AG08395 (cell line): ENCODE results near the gene CERK.
"Not testable (repeated sequence)": the region's sequence is repeated elsewhere in the genome, so short reads cannot be mapped to it uniquely, and the experiment has no call there.

Experiments used
- DNase-seq: peaks from one replicate; pipeline ENCODE4 v3.0.0; 2012; ENCODE audit warnings: mixed read lengths, low spot score

The CERK gene

DNA sequence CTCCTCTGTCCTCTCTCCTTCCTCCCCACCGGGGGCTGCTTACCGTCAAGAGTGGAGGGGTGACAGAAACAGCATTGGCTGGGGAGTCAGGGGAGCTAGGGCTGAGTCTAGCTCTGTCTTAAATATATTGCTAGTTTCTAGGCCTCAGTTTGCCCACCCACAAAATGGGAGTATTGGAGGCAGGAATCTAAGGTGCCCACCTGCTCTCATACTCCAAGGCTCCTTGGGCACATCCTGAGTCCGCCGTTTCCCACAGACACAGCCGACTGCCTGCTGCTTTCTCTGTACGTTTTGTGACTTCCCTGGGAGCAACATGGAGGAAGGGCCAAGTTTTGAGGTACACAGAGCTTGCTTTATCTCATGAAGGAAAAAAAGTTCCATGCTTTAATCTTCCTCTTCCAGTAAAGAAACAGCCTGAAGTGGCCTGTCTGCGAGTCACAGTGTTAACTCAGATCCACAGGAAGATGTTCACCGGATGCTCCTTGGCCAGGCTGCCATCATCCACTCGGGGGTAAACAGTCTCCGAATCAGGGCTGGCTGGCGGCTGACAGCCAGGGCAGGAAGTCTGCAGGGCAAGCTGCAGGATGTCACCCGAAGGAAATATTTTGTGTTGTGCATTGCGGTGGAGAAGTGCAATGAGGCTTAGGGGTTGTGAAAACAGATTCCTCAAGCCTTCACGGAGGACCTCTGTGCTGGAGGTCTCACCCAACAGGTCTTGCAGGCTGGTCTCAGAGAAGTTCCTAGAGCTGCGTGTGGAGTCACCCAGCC, 11.0 kb upstream of the CERK start:
- DNase-seq = peak; percentile 54

DNA sequence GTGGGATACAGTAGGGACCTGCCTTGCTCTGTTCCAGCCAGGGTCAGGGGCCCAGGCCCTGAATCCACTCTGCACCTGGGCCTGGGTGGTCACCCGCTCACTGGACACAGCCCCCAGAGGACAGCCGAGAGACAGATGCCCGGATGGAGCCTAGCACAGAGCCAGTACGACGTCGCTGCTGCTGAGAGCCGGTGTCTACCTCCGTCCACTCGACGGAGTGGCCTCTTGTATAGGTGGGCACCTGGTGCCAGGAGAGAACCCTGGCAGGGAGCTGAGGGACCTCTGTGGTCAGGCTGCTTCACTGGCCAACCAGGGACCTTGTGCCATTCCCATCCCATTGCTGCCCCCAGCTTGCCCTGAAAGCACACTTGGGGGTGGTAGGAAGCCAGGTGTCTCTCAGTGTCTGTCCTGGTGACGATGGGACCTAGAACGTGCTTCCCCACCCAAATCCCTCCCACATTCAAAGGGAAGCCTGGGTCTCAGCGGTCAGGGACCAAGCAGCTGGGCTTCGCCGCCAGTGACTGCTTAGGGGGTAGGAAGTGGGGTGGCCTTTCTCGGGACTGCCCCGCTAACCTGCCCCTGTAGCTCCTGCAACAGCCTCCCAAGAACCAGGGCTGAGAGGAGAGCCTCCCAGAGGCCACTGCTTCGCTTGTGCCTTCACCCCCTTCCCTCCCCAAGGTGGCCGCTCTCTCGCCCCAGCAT, 10.3 kb upstream of the CERK start:
- no peak for DNase-seq

DNA sequence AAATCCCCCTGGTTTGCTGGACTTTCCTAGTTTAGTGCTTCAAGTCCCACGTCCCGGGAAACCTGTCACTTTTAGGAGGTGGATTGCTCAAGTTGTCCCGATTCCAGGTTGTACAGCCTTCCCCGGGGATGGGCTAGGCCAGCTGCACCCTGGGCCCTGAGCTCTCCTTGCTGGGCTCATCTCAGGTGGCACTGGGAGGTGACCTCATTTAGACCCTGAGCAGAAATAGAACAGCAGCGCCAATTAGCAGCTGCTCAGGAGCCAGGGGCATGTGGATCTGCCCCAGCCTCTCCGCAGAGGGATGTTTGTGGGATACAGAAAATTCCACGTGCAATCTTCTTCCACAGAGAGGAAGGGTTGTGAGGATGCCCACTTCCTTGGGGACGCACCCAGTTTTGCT, 9.6 kb upstream of the CERK start:
- DNase-seq = no peak

DNA sequence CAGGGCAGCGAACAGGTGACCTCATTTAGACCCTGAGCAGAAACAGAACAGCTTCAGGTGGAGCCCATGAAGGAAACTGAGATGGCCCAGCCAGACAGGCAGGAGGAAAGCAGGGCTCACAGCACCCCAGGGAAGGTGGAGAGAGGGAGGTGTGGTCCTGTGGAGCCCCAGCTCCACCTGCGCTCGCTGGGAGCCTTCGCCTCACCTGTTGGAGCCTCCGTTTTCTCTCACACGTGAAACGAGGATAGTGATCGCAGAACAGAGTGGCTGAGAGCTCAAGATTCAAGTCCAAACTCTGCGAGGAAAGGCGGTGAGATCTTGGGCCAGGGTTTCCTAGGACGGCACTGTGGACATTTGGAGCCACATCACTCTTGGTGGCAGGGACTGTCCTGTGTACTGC, 8.6 kb upstream of the CERK start:
- DNase-seq = no peak

DNA sequence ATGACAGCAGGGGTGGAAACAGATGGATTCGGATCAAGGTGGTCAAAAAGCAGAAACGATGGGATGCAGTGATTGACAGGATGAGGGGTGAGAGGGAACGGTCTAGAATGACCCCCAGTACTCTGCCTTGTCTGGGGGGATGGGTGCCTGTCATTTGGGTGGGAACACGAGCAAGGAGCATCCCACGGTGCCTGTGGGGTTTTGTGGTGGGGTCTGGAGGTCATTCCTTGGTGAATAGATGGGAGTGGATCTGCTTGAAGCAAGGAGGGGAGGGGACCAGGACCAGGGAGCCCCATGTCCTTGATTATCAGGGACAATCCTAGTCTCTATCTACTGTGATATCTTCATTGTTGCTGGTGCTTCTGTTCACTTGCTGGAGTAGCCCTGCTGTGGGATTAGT, 8.1 kb upstream of the CERK start:
- DNase-seq = no peak

DNA sequence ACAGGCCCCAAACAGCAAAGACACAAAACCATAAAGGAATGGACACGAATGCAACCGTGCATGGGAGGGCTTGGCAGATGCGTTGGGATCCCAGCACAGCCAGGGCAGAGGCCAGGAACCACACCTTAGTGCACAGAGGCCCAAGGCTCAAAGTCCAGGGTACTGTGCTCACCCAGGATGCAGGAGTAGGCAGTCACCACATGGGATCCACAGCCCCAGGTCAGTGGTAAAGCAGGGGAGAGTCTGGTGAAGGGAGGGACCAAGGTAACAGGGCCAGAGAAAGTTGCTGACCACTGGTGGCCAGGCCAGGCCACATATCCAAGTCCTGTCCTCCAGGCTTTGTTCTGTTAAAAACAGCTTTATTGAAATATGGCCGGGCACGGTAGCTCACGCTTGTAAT, 6.5 kb upstream of the CERK start:
- DNase-seq = no peak

DNA sequence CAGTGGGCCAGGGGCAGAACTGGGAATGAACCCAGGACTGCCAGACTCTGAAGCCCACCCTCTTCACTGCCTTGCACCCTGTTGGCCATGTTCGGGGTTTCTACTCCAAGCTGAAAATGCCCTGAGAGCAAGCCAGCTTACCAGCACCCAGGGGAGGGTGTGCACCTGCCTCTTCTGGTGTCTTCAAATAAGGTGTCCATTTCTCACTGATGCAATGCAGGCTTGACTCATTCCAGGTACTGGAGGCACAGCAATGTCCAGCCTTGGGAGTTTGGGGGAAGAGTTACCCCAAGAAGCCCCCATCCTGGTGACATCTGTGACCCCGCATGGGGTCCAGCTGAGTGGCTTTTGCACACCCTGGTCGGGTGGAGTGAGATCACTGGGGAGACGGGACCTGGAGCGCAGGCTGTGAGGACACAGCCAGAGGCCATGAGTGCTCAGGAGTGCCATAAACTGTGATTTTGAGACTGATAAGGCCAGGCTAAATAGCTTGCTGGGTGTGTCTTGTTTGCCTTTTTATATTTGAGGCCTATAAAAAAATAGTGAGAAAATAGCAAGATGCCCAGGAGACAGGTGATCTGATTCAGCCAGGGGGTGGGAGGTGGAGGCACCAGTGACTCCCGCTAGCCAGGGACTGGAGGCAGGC, 4.6 kb upstream of the CERK start:
- DNase-seq = no peak

DNA sequence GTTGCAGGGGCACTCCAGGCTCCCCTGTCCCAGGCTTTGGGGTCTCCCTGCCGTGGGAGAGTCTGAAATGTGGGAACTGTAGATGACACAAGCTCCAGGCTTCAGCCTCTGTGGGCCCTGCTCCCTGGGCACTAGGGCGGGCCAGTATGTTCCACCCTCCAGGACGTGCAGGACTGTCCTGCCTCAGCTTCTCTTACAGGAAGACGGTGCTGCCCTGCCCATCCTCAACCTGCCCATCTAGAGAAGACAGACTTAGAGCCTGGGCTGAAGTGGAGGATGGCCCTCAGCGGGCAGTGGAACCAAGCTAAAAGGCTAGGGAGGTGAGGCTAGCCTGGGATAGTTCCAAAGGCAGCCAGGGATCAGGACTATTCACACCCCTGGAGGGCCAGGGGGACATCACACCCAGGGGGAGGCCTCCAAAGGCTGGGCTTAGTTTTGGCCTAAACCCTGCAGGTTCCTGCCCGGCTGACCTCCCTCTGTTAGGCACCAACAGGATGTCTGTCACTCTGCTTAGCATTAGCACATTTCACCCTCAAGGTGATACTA, 4.0 kb upstream of the CERK start:
- no peak for DNase-seq

DNA sequence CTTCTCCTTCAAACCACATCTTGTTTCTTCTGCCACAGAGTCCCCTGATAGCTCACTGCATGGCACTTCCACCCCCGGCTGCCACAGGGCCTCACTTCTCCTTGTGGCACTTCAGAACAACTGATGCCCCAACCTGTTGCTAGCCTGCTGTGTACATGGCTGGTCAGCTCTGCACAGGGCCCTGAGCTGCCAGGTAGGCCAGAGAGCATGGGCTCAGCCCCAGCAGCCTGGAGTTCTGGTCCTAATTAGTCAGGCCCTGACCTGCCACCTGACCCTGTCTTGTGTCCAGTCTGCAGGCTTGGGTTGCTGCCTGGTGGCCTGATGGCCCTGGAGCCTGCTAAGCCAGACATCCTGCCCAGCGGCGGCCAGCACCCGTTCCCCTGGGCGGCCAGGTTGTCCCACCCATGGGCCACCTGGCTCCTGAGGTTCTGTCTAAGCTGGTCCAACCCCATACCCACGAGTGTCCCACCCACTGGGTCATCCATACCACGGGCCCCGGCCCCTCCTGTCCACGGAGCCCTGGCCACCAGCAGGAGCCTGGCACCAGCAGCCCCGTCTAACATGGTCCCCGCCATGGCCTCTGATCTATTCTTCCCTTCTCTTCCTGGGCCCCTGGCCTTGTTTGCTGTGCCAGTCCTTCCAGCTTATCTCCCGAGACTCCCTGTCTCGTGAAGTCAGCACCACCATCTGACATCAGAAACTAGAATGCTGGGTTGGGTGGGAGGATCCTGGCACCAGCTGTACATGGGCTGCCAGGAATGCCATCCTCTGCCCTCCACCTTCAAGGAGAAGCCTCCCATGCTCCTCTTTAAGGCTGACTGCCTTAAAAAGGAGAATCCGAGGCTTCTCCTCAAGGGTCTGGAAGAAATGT, 3.1 kb upstream of the CERK start:
- DNase-seq = no peak

DNA sequence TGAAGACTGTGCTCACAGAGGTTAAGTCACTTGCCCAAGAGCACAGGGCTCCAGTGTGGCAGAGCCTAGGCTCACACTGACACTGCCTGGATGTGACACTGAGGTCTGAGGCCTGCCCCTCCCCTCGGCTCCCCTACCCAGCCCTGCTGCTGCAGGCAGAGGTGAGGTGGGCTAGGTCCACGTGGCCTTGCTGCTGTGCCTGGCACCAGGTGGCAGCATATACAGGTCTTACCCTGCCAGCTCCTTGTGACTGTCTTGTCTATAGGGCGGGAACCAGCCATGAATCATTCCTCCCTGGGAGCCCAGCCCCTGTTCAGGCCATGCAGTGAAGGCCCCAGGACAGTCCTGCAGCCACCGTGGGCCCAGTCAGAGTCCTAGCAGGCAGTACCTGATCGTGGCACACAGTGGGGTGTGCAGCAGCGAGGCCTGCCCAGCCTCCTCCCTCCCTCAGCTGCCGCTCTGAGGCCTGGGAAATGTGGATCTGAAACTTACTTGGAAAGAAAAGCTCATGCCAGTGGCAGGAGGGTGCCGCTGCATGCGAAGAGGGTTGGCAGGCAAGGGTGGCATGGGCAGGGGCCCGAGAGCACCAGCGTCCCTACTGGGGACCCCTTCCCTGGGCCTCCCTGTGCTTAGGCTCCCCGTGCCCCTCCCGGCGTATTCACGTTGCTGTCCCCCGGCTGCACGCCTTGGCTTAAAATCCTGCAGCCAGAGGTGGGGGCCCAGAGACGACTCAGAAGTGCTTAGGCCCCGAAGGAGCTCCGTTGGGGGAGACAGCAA, 1.2 kb upstream of the CERK start:
- peak; percentile 83 for DNase-seq

DNA sequence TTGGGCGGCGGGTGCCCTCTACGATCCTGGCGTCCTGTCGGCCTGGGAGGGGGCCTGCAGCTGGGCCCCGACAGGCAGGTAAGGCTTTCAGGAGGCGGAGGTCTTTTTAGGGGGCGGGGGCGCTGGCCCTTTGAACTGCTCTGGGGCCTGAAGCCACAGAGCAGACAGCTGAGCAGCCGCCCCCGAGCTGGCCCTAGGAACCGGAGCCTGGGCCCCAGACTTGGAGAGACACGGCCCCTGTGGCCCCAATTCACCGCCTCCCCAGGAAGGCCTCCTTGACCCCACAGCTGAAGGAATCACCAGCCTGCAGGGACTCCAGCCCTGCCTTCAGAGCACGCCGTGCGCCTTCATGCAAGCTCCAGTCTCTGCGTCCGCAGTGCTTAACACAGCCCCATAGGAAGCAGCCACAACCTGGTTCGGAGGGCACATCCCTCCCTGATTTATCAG, 618 bp upstream of the CERK start:
- DNase-seq = no peak

DNA sequence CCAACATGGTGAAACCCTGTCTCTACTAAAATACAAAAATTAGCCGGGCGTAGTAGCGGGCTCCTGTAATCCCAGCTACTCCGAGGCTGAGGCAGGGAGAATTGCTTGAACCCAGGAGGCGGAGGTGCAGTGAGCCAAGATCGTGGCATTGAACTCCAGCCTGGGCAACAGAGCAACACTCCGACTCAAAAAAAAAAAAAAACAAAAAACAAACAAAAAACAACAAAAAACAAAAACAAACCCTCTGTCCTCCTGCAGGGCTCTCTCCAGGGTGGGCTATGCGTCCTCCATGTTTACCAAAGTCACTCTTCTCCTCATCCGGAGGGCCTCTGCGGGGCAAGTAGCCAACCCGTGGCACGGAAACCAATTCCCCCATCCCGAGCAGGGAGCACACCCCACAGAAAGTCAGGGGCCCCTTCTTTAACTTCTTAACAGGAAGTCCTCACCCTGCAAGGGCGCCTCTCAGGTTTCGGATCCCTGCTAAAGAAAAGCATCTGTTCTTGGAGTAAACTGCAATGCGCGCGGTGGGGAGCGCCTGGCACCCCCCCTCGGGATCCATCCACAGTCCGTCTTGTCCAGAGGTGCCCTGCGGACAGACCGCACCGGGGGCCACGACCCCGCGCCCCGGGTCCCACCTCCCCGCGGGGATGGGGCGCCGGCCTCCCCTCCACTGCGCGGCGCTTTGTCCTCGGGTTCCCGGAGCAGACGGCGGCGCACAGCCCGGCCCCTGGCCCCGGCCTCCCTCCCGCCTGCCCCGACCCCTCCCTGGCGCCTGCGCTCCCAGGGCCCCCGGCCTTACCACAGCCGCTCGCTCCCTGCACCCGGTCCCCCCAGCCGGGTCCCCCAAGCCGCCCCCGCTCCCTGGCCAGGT, 712 bp downstream of the CERK start:
- peak; percentile 35 for DNase-seq

DNA sequence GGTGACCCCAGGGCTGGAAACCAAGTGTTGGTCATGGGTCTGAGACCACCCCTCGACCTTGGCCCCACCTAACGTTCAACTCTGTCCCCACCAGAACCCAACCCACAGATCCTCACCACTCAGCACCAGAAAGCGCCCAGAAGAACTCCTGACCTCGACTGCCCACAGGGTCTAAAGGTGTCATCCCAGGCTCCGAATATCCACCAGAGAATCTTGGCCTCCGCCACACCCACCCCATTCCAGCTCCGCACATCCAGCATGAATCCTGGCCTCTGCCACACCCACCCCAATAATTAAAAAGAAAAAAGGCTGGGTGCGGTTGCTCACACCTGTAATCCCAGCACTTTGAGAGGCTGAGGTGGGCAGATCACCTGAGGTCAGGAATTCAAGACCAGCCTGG, 1.3 kb downstream of the CERK start:
- no peak for DNase-seq

DNA sequence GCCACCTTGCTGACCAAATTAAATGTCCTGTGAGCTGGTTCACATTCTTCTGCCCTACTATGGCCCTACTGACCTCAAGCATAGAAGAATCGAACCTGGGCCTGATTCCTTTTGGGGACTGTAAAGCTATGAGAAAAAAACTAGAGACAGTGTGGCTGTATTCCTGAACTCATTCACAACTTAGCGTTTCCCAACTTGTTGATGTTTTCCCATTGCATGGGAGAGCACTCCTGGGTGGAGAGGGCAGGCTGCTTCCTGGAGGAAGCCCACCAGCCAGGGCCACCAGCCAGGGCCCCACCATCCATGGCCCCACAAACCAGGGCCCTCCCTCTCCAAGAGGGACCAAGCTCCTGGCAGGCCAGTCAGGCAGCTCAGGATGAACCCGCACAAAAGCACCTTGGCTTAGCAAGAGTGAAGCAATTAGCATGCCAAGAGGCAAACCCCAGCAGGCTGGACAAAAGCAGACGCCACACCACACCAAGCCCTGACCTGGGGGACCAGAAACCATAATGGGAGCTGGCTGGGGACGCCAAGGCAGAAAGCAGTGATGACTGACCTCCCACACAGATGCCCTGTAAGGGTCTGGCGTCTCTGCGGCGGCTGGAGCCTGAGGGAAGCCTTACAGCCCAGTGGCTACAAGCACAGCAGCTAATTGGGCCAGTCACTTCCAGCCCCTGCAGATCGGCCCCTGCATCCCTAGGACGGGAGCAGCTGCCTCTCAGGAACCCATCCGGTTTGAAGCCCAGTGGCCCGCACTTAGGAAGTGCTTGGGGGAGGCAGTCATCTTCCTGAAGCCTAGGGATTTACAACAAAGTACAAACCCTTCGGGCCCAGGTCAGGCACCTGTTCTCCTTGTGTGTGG, 2.1 kb downstream of the CERK start:
- DNase-seq = no peak

DNA sequence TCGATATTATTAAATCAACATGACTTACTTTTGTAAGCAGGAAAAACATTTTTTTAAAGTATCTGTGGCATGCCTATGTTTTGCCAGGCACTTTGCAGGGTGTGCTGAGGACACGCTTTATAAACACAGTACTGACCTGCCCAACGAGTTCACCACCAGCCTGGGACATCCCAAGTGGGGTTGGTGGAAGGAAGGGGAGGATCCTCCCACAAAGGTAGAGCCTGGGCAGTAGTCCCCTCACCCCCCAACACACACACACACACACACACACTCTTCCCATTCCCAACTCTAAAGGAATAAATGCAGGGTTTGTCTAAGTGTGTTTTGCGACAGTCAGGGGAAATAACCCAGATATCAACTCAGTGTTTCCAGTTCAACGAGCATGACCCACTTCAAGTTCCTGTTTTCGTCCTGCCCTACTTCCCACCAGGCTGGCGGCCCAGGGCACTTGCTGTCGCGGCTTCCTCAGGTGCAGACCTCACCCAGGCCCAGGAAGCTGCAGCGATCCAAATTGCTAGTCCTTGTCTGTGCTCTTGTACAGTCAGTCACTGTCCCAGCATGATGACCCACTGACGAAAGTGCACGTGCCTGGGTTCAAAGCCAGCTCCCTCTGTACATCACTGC, 3.1 kb downstream of the CERK start:
- no peak for DNase-seq

DNA sequence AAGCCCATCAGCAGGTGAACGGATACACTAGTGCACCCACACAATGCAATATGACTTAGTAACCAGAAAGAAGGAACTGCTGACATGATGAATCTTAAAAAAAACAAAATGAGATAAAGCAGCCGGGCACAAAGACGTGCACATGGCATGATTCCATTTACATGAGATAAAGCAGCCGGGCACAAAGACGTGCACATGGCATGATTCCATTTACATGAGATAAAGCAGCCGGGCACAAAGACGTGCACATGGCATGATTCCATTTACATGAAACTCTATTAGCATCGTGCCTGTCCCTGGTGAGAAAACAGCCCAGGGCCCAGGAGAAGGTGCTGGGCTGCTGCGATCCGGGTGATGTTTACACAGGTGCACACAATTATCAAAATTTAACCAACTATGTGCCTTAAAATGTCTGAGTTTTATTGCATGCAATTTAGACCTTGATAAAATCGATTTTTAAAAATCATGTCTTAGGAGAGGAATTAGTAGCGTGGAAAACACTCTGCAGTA, 3.8 kb downstream of the CERK start:
- DNase-seq = not testable (repeated sequence)

DNA sequence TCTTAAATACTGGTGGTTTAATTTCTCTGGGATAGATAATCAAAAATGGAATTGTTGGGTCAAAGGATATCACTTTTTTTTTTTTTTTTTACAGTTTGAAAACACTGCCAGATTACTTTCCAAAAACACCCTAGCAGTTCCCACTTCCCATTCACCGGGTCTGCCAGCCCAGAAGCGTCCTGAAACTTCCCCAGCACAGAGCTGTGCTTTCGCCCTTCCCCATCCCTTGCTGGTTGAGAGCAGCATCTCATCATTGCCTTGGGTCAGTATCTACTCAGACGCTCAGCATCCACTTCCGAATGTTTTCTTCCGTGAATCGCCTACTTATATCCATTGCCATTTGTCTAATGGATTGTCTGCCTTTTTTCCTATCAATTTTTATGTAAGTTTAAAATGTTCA, 5.5 kb downstream of the CERK start:
- no peak for DNase-seq

DNA sequence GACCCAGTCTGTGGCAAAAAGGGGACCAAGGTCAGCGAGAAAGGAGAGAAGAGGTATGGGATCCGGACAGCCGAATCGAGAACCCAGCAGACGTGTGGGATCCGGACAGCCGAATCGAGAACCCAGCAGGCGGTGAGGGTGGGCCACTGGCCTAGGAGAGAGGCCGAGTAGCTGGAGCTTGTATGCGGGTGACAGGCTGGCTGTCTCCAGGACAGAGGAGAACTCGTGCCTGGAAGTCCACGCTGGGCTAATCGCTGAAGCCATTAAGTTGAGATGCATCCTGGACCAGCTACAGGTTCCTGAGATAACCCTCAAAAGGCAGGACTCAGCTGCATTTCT, 6.0 kb downstream of the CERK start:
- no peak for DNase-seq
